ENCODE measurements around the gene DHX15. TPM values are rescaled to one million over a fixed set of nuclear protein-coding genes. Genes with fewer than 3 reads are reported as not detected.

DHX15 gene
- total and polyA plus RNA-seq, 10 of the 15 experiments (the other 5 are each of a cell fraction or from before 2014, with no cell fraction given), result 166 to 269 (median 184) TPM

DNA sequence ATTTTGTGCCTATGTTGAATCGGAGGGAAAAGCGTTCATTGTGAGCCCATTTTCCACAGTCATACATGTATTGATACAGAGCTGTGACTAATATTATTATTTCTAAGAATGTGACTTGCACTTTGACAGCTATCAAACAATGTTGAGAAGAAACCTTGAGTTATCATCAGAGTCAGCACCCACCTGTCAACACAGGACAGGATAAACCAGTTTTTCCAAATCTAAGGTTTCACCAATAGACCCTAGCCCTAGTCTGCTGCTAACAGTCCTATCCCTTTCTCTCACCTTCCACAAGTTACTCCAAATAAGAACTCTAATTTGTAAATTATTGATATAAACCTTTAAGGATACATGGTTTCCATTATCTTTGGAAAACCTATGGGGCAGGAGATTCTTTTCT lies 47.7 kb upstream of the DHX15 start:
- Histone ChIP-seq H3K4me1 (ENCODE audit: control insufficient read depth, insufficient read depth, low read length) (no peaks in the 10 kb centered on the region), H3K4me3 (no peak overlapping the region), H3K27me3 (replicated peaks in 1 of 2; ENCODE audit: control insufficient read depth in 2 of 2, insufficient read depth in 2 of 2, low read length in 1 of 2) (no peaks in the 10 kb centered on the region), H3K36me3 (ENCODE audit: control insufficient read depth in 2 of 2, insufficient read depth in 2 of 2, low read length in 1 of 2) (no peaks in the 10 kb centered on the region), H3K27ac (ENCODE audit: control insufficient read depth, insufficient read depth) (no peak overlapping the region), H3K9ac (ENCODE audit: control insufficient read depth, insufficient read depth, low read length) (no peak overlapping the region), H3K9me3 (replicated peaks; ENCODE audit: control insufficient read depth, insufficient read depth, low read length) (no peaks in the 10 kb centered on the region), H3K4me2 (ENCODE audit: control insufficient read depth, insufficient read depth) (no peak overlapping the region), H2AFZ (ENCODE audit: control insufficient read depth, low read depth, low read length) (no peak overlapping the region), H4K20me1 (ENCODE audit: control insufficient read depth, insufficient read depth) (no peaks in the 10 kb centered on the region), H3K79me2 (ENCODE audit: control insufficient read depth, insufficient read depth, low read length) (no peaks in the 10 kb centered on the region)
- in situ Hi-C loops (cut with MboI), result no loop called here
- intact Hi-C loops (cut with micrococcal nuclease; ENCODE audit: unreplicated experiment), result no loop called here
- no peak for ATAC-seq
- no peak for DNase-seq (ENCODE audit: low read depth, low spot score)
- no peak for FAIRE-seq
- RAD21 ChIA-PET (ENCODE audit: unreplicated experiment), result no interaction called here
- SMC1A ChIA-PET (ENCODE audit: uncharacterized antibody, unreplicated experiment), result no interaction called here
- 53% methylated on average over 2 of the region's 2 CpGs for WGBS (ENCODE audit: insufficient coverage, insufficient replicate concordance, low lambda C conversion rate, missing lambda C conversion rate)
- TF ChIP-seq SP1 (IDR thresholded peaks at IDR 0.05; ENCODE audit: low read depth, low read length), result no peak
- no peak for TF ChIP-seq NFXL1 (IDR thresholded peaks at IDR 0.05; ENCODE audit: borderline replicate concordance)
- no peak for TF ChIP-seq FOXM1 (IDR thresholded peaks at IDR 0.05; ENCODE audit: low read depth, low read length)
- TF ChIP-seq FOXK2 (IDR thresholded peaks at IDR 0.05), result no peak
- TF ChIP-seq, protein P1, sequence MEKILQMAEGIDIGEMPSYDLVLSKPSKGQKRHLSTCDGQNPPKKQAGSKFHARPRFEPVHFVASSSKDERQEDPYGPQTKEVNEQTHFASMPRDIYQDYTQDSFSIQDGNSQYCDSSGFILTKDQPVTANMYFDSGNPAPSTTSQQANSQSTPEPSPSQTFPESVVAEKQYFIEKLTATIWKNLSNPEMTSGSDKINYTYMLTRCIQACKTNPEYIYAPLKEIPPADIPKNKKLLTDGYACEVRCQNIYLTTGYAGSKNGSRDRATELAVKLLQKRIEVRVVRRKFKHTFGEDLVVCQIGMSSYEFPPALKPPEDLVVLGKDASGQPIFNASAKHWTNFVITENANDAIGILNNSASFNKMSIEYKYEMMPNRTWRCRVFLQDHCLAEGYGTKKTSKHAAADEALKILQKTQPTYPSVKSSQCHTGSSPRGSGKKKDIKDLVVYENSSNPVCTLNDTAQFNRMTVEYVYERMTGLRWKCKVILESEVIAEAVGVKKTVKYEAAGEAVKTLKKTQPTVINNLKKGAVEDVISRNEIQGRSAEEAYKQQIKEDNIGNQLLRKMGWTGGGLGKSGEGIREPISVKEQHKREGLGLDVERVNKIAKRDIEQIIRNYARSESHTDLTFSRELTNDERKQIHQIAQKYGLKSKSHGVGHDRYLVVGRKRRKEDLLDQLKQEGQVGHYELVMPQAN (conservative IDR thresholded peaks at IDR 0.05), result no peak
- no peak for TF ChIP-seq JUNB (IDR thresholded peaks at IDR 0.05)
- no peak for TF ChIP-seq ZBTB40 (IDR thresholded peaks at IDR 0.05; ENCODE audit: borderline replicate concordance)
- TF ChIP-seq KLF5 (IDR thresholded peaks at IDR 0.05; ENCODE audit: partially characterized antibody), result no peak
- POLR2A ChIA-PET, result no interaction called here
- BruUV-seq (replicated peaks), result no TSS peak
- CTCF ChIA-PET, result no interaction called here
